A549 treated with GW870086 at 1 μM for 4 hours (cell line): ENCODE data around the gene FCRLA. TPM values are rescaled to one million over a fixed set of nuclear protein-coding genes. Genes with fewer than 3 reads are reported as not detected.

Source experiments
- total RNA-seq: library from RNA; stranded (reverse); fragments of 200-300 nt; extraction: Qiagen RNA extraction; gene quantifications from 5 replicates; pipeline ENCODE4 v1.2.3, GENCODE V29; 2022; ENCODE audit warnings: low read depth

The FCRLA gene, protein sequence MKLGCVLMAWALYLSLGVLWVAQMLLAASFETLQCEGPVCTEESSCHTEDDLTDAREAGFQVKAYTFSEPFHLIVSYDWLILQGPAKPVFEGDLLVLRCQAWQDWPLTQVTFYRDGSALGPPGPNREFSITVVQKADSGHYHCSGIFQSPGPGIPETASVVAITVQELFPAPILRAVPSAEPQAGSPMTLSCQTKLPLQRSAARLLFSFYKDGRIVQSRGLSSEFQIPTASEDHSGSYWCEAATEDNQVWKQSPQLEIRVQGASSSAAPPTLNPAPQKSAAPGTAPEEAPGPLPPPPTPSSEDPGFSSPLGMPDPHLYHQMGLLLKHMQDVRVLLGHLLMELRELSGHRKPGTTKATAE
- not detected in 5 replicates for total RNA-seq

DNA sequence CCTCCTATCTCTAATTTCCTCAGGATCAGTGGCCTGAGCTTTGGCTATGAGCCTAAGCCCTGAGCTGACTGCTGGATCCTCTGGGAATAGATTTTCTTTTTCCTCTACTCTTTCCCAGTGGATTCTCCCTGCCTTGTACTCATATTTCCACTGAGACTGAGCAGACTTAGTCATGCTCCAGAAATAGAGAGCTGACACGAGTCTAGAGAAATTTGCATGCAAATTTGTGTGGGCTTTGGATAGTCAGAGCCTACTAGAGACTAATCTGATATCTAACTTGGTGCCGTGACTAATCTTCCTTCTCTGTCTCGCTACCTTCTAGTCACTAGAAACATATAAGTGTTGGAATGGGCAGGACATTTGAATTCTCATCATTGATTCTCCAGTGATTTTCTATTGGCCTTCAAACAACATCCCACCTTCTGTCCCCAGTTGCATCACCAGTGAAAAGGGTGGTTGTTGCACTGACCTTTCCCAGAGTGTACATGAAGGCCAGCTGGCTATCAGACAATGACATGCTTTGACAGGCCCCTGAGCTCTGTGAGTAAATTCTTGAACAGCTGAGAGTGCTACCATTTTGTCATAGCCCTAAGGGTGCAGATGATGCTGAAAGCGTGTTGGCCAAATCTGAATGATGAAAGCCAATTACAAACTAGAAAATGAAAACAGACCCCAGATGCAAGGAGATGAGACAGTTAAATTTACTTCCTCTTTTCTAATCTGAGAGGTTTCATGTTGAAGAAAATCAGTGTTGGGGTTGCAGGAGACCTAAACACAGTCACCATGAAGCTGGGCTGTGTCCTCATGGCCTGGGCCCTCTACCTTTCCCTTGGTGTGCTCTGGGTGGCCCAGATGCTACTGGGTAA is at the start of gene FCRLA:
TSS of gene FCRLA (plus strand) at position 748 of the 866 bp plus-strand sequence. CDS start at position 784, 36 bp downstream.

DNA sequence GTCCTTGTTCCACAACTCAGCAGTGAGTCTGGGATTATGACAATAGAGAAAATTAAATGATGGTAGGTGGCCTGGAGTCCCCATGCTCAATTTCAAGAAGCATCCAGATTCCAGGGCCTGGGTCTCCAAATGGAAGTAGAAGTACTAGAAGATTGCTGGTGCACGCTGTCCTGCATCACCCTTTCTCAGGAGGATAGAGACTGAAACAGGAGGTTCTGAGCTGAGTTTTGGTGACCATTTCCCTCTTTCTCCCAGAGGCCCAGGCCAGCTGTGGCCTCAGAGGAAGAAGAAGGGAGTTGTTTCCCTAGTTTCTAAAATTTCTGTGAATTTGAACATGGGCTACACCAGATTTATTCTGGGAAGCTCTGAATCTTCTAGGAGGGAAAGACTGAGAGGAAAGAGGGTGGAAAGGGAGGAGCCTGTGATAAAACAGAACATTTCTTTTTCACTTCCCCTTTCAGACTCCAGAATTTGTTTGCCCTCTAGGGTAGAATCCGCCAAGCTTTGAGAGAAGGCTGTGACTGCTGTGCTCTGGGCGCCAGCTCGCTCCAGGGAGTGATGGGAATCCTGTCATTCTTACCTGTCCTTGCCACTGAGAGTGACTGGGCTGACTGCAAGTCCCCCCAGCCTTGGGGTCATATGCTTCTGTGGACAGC is 44.2 kb upstream of the FCRLA start, which contains the start of gene FCGR2B:
TSS of gene FCGR2B (plus strand) at position 460 of the 656 bp plus-strand sequence. CDS start at position 559, 99 bp downstream.

DNA sequence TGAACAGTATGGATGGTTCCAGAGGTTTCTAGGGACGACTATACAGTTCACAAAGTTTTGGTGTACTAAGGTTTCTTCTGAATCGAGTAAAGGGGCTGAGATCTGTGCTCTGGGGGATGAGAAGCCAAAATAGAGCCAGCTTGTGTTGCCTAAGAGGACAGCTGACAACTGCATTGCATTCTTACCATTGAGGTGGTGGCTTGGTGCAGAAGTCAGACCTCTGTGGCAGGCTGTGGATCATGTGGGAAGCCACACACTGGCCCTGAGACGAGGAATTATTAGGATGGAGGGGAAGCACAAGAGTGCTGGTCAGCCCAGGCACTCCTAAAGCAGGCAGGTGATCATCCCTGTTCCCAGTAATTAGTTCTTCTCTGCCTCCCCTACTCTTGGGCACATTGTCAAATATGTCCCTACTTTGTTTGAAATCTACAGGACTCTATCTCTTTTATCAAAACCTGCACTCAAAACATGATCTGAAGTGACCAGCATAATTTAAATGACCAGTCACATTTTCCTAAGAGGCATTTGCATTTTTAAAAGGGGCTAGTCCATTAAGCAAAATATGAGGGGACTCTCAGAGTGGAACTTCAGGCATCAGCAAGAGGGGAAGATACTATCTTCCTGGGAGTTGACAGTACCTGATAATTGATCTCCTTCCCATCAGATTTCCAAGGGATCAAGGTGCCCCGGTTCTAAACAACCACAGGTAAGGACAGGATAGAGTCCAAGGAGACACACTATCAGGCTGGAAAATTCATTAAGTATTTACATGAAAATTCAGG is 14.1 kb downstream of the FCRLA start, which contains the start of gene FCRLB:
TSS of gene FCRLB (plus strand) at position 589 of the 782 bp plus-strand sequence. CDS start 1,129 bp downstream, outside the sequence.

DNA sequence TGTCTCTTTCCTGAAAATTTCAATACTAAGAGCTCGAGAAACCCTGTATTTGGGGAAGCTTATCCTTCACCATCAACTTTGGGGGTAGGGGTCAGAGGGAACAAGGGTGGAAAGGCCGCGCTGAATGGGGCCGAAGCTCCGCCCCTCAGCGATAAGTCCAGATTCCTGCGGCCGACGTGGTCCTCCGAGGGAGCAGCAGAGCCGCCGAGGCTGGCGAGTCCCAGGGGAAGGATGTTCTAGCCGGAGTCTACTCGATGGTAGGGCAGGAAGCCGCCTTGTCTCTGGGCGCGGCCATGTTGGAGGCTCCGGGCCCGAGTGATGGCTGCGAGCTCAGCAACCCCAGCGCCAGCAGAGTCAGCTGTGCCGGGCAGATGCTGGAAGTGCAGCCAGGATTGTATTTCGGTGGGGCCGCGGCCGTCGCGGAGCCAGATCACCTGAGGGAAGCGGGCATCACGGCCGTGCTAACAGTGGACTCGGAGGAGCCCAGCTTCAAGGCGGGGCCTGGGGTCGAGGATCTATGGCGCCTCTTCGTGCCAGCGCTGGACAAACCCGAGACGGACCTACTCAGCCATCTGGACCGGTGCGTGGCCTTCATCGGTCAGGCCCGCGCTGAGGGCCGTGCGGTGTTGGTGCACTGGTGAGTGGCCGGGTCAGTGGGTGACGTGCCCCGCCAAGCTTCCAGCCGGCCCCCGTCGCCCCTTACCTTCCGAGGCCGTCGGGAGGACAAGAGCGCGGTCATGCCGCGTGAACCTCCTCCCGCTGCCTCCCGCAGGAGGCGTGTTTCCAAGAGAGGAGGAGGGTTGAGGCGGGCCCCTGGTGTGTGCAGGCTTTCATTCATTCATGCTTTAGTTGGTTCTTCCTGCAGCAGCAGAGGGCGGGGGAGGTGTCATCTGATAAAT is 42.7 kb downstream of the FCRLA start, which contains the start of gene DUSP12:
TSS of gene DUSP12 (plus strand) at position 278 of the 899 bp plus-strand sequence. CDS start at position 294, 16 bp downstream.

Other genes starting within 250 kb of the FCRLA start
- gene FCGR2A, start 201.8 kb upstream of the FCRLA start, total RNA-seq = not detected in 5 replicates
- 1.5 to 7.5 TPM (median 2.0 TPM) in 5 replicates for gene HSPA6, start 182.7 kb upstream of the FCRLA start, total RNA-seq
- not detected in 5 replicates for gene FCGR3A, start 157.4 kb upstream of the FCRLA start, total RNA-seq
- gene FCGR3B, start 76.1 kb upstream of the FCRLA start, total RNA-seq = not detected in 5 replicates
- gene FCGR2B, start 44.1 kb upstream of the FCRLA start, total RNA-seq = not detected in 5 replicates
- 1.4 to 1.8 TPM (median 1.6 TPM) in 5 replicates for gene FCRLB, start 14.3 kb downstream of the FCRLA start, total RNA-seq
- 42.4 to 53.3 TPM (median 48.3 TPM) in 5 replicates for gene DUSP12, start 42.6 kb downstream of the FCRLA start, total RNA-seq
- gene ATF6, start 59.1 kb downstream of the FCRLA start, total RNA-seq = 12.6 to 15.4 TPM (median 14.4 TPM) in 5 replicates